IgD-negative memory B cell (primary cell): ENCODE results near the gene CALR3. TPM values are rescaled to one million over a fixed set of nuclear protein-coding genes. Genes with fewer than 3 reads are reported as not detected.
"Not testable (repeated sequence)": the region's sequence is repeated elsewhere in the genome, so short reads cannot be mapped to it uniquely, and the experiment has no call there.

Experiments
- H3K27ac Mint-ChIP-seq, 3 donors: one replicate each; pipeline ENCODE4 v1.8.0; 2020 to 2022; ENCODE audit warnings: mild to moderate bottlenecking in 3 of 3, mixed read lengths in 3 of 3, moderate library complexity in 1 of 3
- H3K27me3 Mint-ChIP-seq: one replicate; pipeline ENCODE4 v1.8.0; 2021; ENCODE audit warnings: mixed read lengths
- H3K36me3 Mint-ChIP-seq: one replicate; pipeline ENCODE4 v1.8.0; 2020; ENCODE audit warnings: mild to moderate bottlenecking, mixed read lengths
- H3K4me1 Mint-ChIP-seq, 3 donors: one replicate each; pipeline ENCODE4 v1.8.0; 2020 to 2022; ENCODE audit warnings: mixed read lengths in 3 of 3, mild to moderate bottlenecking in 1 of 3
- H3K4me3 Mint-ChIP-seq, 4 donors: one replicate each; pipeline ENCODE4 v1.8.0; 2020 to 2022; ENCODE audit warnings: mild to moderate bottlenecking in 4 of 4, mixed read lengths in 4 of 4, moderate library complexity in 3 of 4
- H3K9me3 Mint-ChIP-seq, 3 donors: one replicate each; pipeline ENCODE4 v1.8.0; 2020 to 2021; ENCODE audit warnings: mixed read lengths in 3 of 3, mild to moderate bottlenecking in 1 of 3
- polyA plus RNA-seq: library from polyadenylated mRNA; unstranded; fragments of 300-500 nt; fragmentation: Illumina TruSeq; gene quantifications from one replicate; pipeline ENCODE4 v1.2.3, GENCODE V29; 2021

Gene CALR3
- polyA plus RNA-seq, 1 donor from 2014 or later: not detected

DNA sequence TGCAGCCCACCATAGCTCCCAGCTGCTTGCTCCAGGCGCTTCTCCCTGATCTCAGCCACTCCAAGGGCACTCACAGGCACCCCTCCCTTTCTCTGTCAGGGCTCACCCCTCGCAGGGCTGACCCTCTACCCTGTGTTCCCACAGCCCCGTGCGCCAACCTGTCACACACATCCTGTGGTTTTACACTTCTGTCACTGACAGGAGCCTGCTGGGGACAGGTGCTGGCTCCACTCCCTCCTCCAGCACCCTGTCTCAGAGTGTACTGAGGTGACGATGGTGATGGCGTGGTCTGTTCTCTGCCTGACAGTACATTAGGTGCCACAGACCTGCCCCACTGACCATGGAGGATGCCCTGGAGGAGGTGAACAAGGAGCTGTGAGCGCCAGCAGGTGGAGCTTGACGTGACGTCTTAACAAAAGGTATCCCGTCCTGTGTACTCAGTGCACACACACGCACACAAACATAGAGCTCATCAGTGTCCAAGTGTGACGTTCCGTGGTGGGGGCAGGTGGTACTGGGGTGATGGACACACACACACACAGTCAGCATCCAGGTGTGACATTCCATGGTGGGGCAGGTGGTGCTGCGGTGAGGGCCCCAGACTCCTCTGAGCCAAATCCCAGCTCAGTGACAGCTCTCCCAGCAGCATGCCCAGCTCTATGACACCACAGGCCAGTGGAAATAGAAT lies 21.1 kb upstream of the CALR3 start:
- Mint-ChIP-seq H3K27ac (peak overlapping the region in 1 of 3 donors; percentile 32), H3K9me3 (no peaks in the 10 kb centered on the region), H3K4me1 (no peaks in the 10 kb centered on the region), H3K4me3 (no peak overlapping the region), H3K36me3 (peaks cover 2% of the 10 kb centered on the region), H3K27me3 (no peaks in the 10 kb centered on the region)

DNA sequence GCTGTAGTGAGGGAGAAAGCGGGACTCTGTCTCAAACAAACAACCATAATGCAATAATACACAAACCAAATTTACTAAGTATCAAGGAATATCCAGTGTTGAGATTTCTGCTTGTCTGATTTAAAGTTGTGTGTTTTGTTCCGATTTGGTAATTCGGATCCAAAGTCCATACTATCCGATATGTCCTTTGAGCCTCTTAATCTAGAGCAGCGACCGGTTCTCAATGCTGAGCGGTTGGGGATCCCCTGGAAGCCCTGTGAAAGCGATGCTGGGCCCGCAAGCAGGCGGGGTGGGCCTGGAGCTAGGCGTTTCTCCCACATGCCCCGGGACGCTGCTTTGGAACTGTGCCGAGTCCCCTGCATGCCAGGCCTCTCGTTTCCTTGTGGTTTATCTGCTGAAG lies 20.4 kb upstream of the CALR3 start:
- H3K27me3 Mint-ChIP-seq: no peaks in the 10 kb centered on the region
- no peaks in the 10 kb centered on the region for H3K9me3 Mint-ChIP-seq
- H3K27ac Mint-ChIP-seq: no peak overlapping the region
- H3K4me1 Mint-ChIP-seq: no peaks in the 10 kb centered on the region
- peaks cover 2% of the 10 kb centered on the region for H3K36me3 Mint-ChIP-seq
- no peak overlapping the region for H3K4me3 Mint-ChIP-seq

DNA sequence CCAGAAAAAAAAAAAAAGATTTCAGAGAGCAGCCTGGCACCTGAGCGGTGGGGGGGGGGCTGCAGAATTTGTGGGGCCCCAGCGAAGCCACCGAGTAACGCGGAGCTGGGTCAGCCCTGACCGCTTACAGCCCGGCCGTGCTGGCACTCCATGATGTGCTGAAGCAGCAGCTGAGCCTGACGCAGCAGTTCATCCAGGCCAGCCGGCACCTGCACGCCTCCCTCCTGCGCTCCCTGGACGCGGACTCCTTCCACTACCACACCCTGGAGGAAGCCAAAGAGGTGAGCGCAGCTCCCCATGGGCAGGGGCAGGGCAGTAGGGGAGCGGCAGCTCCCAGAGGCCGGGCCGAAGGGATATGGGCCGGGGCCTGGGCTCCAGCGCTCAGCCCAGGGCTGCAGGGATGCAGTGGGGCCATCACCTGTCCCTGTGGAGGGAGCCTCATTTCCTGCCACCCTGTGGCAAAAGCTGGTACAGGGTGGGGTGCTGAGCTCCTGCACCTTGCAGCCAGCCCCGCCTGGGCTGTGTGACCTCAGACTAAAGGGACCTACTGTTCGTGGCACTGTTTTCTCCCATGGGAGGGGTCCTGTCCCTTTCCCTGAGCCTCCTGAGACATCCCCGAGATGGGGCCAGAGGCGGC lies 18.5 kb upstream of the CALR3 start:
- Mint-ChIP-seq H3K4me1 (no peaks in the 10 kb centered on the region), H3K9me3 (no peaks in the 10 kb centered on the region), H3K36me3 (peaks cover 2% of the 10 kb centered on the region), H3K4me3 (no peak overlapping the region), H3K27ac (no peak overlapping the region), H3K27me3 (no peaks in the 10 kb centered on the region)

DNA sequence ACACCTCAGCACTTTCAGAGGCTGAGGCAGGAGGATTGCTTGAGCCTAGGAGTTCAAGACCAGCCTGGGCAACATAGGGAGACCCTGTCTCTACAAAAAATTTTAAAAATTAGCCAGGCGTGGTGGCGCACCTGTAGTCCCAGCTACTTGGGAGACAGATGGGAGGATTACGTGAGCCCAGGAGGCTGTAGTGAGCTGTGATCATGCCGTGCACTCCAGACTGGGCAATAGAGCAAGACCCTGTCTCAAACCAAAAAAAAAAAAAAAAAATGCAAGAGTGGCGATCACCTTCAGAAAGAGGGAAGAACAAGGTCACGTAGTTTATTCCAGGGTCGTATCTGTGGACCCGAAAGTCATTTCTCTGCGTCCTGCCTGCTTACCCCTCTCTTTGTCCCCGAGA lies 16.6 kb upstream of the CALR3 start:
- not testable (repeated sequence) for H3K9me3 Mint-ChIP-seq, H3K36me3 Mint-ChIP-seq, H3K27me3 Mint-ChIP-seq, H3K4me1 Mint-ChIP-seq, H3K4me3 Mint-ChIP-seq, H3K27ac Mint-ChIP-seq

DNA sequence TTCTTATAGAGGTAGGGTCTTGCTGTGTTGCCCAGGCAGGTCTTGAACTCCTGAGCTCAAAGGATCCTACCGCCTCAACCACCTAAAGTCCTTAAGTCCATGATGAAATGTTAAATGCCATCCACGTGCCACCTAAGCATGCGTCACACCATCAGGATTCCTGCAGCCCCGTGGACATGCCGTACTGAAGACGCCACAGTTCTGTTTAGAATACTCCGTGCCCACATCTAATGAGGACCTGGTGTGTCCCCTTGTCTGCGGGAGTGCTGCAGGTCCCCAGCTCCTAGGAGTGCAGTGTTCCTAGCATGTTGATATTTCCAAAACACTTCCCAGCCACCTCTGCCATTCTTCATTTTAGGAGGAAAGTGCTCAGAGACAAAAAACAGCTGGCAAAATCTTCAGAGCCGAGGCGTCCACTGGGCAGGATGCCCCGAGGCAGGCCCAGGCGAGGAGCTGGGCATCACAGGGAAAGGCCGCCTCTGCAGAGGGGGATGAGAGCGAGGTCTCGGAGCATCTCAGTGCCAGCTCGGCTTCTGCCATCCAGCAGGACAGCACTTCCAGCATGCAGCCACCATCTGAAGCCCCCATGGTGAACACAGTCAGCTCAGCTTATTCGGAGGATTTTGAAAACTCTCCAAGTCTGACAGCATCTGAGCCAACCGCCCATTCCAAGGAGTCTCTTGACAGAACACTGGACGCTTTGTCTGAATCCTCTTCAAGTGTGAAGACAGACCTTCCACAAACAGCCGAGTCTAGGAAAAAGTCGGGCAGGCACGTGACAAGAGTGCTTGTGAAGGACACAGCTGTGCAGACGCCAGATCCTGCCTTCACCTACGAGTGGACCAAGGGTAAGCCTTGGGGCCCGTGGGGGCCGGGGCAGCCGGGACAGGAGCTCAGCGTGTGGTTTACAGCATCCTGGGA lies 13.4 kb upstream of the CALR3 start:
- no peaks in the 10 kb centered on the region for H3K4me1 Mint-ChIP-seq

DNA sequence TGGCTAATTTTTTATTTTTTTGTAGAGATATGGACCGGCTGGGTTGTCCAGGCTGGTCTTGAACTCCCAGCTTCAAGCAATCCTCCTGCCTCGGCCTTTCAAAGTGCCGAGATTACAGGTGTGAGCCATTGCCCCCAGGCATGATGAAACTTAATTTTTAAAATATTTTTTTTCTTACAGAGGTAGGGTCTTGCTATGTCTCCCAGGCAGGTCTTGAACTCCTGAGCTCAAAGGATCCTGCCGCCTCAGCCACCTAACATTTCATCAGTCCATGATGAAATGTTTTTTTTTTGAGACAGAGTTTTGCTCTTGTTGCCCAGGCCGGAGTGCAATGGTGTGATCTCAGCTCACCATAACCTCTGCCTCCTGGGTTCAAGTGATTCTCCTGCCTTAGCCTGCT lies 12.6 kb upstream of the CALR3 start:
- Mint-ChIP-seq H3K36me3 (no peaks in the 10 kb centered on the region), H3K27ac (no peak overlapping the region), H3K27me3 (no peaks in the 10 kb centered on the region), H3K4me3 (no peak overlapping the region), H3K4me1 (no peaks in the 10 kb centered on the region), H3K9me3 (no peaks in the 10 kb centered on the region)

More for the DNA sequence above, 13.4 kb upstream of the CALR3 start:
- Mint-ChIP-seq H3K36me3 (no peaks in the 10 kb centered on the region), H3K27me3 (no peaks in the 10 kb centered on the region), H3K4me3 (no peak overlapping the region), H3K27ac (no peak overlapping the region), H3K9me3 (no peaks in the 10 kb centered on the region)

DNA sequence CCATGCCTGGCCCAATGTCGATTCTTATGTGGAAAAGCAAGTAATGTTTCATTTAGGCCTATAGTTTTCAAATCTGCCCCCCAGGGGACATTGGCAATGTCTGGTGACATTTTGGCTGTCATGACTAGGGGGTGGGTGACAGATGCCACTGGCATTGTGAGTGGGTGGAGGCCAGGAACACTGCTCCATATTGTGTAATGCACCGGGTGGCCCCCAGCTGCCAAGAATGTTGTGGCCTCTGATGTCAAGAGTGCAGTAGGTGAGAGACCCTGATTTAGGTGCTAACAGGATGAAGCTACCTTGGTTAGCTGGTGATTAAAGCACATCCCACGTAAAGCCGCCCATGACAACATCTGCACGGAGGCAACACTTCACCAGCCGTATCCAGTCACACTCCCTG lies 11.0 kb upstream of the CALR3 start:
- no peaks in the 10 kb centered on the region for H3K36me3 Mint-ChIP-seq

DNA sequence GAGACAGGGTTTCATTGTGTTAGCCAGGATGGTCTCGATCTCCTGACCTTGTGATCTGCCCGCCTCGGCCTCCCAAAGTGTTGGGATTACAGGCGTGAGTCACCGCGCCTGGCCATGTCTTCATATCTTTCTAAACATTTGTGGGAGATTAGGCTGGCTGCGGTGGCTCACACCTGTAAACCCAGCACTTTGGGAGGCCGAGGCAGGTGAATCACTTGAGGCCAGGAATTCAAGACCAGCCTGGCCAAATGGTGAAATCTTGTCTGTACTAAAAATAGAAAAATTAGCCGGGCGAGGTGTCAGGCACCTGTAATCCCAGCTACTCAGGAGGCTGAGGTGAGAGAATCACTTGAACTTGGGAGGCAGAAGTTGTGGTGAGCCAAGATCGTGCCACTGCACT lies 10.2 kb upstream of the CALR3 start:
- H3K27me3 Mint-ChIP-seq, H3K9me3 Mint-ChIP-seq, H3K4me3 Mint-ChIP-seq, H3K36me3 Mint-ChIP-seq, H3K4me1 Mint-ChIP-seq, H3K27ac Mint-ChIP-seq: not testable (repeated sequence)

More for the DNA sequence above, 11.0 kb upstream of the CALR3 start:
- Mint-ChIP-seq H3K4me1 (no peaks in the 10 kb centered on the region), H3K27me3 (no peaks in the 10 kb centered on the region), H3K9me3 (no peaks in the 10 kb centered on the region), H3K4me3 (no peak overlapping the region), H3K27ac (no peak overlapping the region)

DNA sequence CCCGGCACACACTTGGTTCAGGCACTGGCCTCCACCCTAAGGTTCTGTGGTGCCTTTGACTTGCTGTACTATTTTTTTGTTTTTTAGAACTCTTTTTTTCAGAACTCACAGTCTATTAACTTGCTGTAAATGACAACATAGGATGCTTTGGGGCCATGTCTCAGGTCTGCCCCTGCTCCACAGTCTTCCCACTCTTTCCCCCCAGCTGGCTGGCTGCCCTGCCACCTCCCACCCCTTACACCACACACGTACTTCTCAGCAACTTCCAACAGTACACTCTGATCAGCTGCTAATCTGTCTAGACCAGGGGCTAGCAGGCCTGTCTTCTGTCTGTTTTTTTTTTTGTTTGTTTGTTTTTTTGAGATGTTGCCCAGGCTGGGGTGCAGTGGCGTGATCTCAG lies 8.3 kb upstream of the CALR3 start:
- Mint-ChIP-seq H3K27ac (no peak overlapping the region), H3K9me3 (no peaks in the 10 kb centered on the region), H3K4me3 (no peak overlapping the region), H3K36me3 (peaks cover 4% of the 10 kb centered on the region), H3K27me3 (no peaks in the 10 kb centered on the region), H3K4me1 (peaks cover 2 to 4% (median 2%) of the 10 kb centered on the region in 3 donors)

DNA sequence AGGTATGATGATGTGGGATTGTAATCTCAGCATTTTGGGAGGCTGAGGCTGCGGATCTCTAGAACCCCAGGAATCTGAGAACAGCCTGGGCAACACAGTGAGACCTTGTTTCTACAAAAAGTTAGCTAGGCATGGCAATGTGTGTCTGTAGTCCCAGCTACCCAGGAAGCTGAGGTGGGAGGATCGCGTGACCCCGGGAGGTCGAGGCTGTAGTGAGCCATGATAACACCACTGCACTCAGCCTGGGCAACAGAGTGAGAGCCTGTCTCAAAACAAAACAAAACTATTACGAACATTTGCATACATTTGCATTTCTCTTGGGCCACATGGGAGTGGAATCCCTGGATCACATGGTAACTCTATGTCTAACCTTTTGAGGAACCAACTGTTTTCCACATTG lies 1.9 kb upstream of the CALR3 start:
- Mint-ChIP-seq H3K9me3 (no peaks in the 10 kb centered on the region), H3K27me3 (no peaks in the 10 kb centered on the region), H3K4me3 (peak overlapping the region in 2 of 4 donors; percentile 87 to 96), H3K4me1 (peaks cover 10 to 15% (median 12%) of the 10 kb centered on the region in 3 donors), H3K27ac (no peak overlapping the region), H3K36me3 (peaks cover 4% of the 10 kb centered on the region)

DNA sequence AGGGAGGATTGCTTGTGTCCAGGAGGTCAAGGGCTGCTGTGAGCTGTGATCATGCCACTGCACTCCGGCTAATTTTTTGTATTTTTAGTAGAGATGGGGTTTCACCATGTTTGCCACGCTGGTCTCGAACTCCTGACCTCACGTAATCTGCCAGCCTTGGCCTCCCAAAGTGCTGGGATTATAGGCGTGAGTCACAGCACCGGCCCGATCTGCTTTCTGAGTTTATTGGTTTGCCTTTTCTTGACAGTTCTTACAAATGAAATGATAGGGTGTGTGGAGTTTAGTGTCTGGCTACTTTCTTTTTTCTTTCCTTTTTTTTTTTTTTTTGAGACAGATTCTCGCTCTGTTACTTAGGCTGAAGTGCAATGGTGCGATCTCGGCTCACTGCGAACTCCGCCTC lies 1.1 kb upstream of the CALR3 start:
- Mint-ChIP-seq H3K27me3 (no peaks in the 10 kb centered on the region), H3K36me3 (peaks cover 4% of the 10 kb centered on the region), H3K9me3 (no peaks in the 10 kb centered on the region), H3K27ac (no peak overlapping the region), H3K4me3 (peak overlapping the region; percentile 58 to 97 (median 92)), H3K4me1 (peaks cover 10 to 15% (median 12%) of the 10 kb centered on the region in 3 donors)

DNA sequence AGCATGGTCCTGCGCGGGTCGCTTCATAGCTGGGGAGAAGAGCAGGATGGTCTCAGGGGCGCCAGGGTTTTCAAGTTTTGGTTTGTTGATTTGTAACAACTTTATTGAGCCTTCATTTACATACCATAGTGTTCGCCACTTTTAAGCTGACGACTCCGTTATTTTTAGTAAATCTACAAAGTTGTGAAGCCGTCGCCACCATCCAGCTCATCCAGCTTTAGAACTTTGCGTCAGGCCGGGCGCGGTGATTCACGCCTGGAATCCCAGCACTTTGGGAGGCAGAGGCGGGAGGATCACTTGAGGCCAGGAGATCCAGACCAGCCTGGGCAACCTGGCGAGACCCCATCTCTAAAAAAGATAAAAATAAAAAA lies 631 bp upstream of the CALR3 start:
- Mint-ChIP-seq H3K36me3 (peaks cover 4% of the 10 kb centered on the region), H3K27me3 (no peaks in the 10 kb centered on the region), H3K4me1 (peaks cover 10 to 15% (median 12%) of the 10 kb centered on the region in 3 donors), H3K27ac (peak overlapping the region; percentile 71 to 98 (median 83)), H3K9me3 (no peaks in the 10 kb centered on the region), H3K4me3 (peak overlapping the region; percentile 87 to 97 (median 96))

DNA sequence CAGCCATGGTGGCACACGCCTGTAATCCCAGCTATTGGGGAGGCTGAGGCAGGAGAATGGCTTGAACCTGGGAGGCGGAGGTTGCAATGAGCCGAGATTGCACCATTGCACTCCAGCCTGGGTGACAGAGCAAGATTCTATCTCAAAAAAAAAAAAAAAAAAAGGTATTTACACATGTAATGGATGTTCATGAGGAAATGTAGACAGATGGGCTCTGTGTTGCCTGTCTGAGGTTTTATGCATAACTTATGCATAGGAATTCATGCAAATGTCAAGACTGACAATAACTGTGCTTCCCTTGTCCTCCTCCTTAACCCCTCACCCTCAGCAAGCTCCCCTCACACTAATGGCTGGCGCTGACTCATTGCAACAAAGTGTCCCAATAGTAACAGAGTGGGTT lies 9.5 kb downstream of the CALR3 start:
- not testable (repeated sequence) for H3K27ac Mint-ChIP-seq, H3K4me1 Mint-ChIP-seq, H3K4me3 Mint-ChIP-seq, H3K36me3 Mint-ChIP-seq, H3K27me3 Mint-ChIP-seq, H3K9me3 Mint-ChIP-seq

DNA sequence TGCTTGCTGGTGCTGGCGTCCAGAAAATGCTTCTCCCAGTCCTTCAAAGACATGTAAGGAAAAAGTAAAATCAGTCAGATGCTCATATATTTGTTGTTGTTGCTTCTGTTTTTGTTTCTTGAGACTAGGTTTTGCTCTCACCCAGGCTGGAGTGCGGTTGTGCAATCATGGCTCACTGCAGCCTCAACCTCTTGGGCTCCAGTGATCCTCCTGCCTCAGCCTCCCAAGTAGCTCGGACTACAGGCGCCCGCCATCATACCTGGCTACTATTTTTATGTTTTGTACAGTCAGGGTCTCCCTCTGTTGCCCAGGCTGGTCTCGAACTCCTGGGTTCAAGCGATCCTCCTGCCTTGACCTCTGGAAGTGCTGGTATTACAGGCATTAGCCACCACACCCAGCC lies 13.2 kb downstream of the CALR3 start:
- Mint-ChIP-seq H3K4me3 (no peak overlapping the region), H3K4me1 (no peaks in the 10 kb centered on the region), H3K36me3 (no peaks in the 10 kb centered on the region), H3K9me3 (no peaks in the 10 kb centered on the region), H3K27ac (no peak overlapping the region), H3K27me3 (no peaks in the 10 kb centered on the region)

DNA sequence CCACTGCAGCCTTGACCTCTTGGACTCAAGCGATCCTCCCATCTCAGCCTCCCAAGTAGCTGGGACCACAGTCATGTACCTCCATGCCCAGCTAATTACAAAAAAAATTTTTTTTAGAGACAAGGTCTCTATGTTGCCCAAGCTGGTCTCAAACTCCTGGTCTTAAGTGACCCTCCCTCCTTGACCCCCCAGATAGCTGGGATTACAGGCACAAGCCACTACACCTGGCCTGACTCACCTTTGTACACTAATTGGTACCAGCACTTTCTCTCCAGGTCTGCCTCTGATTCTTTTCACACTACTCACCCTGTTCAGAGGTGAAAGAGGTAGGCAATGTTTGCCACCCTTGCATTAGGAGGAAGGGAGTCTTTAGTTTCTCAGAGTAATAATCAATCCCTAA lies 18.7 kb downstream of the CALR3 start:
- H3K36me3 Mint-ChIP-seq: peaks cover 4% of the 10 kb centered on the region
- no peak overlapping the region for H3K27ac Mint-ChIP-seq
- no peak overlapping the region for H3K4me3 Mint-ChIP-seq
- peaks cover 0 to 4% (median 2%) of the 10 kb centered on the region in 3 donors for H3K4me1 Mint-ChIP-seq
- H3K9me3 Mint-ChIP-seq: no peaks in the 10 kb centered on the region
- peaks cover 2% of the 10 kb centered on the region for H3K27me3 Mint-ChIP-seq
